HG03196 (cell line): ENCODE results near the gene GRPEL1.
"Not testable (repeated sequence)": the region's sequence is repeated elsewhere in the genome, so short reads cannot be mapped to it uniquely, and the experiment has no call there.

Experiments
- ATAC-seq: cut with Tn5 transposase; IDR thresholded peaks from one replicate; pipeline ENCODE4 v1.9.1; 2021; ENCODE audit not compliant: unreplicated experiment

The GRPEL1 gene

DNA sequence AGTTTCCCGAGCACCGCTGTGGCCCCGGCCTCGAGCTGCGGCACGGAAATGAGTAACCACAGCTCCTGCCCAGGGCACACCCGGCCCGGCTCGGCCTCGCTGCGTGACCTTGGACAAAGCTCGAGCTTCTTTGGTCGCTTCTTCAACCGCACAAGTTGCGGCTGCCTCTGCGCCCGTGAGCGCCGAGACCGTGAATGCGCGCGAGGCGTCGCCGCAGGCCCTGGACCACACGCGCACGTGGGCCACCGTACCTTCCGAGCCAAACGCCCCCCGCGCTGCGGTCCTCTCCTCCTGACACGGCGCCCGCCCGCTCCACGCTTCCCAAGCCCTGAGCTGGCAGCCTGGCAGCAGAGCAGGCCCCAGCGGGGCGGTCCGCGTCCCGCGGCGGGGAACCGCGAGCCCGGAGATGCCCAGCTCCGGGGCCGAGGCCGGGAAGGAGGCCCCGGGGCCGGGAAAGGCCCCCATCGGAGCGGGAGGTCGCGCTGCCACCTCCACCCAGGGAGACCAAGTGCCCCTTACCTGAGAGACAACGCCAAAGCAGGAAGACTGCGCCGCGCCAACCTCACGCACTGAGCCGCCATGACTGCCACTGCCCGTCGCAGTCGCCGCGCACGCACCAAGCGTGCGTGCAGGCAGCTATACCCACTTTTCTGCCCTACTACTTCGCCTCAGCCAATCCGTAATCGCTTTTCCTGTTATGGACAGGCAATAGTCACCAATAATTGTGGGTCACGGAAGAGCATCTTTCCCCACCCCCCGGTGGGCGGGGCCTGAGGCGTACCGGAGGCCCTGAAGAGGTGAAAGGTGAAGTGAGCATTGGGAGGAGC is at the start of gene GRPEL1:
Gene GRPEL1 (minus strand): TSS at position 613 of the 827 bp plus-strand sequence. CDS start 32 bp downstream, at position 581.
- ATAC-seq = peak; percentile 83

DNA sequence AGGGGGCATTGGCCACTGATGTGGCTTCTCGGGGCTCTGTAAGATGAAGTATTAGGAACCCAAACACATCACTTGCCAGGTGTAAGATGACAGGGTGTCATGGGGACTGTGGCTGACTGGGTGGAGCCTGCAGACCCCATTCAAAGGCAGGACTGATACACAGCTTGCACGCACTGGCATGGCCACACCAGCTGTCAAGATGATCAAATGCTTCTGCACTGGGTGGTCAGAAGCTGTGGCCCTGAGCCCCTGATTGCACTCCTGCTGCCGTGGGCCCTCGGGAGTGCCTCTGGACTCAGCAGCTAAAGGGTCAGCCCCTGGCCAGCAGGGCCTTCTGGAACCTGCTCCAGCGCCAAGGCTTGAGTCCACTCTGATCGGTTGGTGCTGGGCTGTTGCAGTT is 48.8 kb upstream of the GRPEL1 start:
- ATAC-seq = no peak

DNA sequence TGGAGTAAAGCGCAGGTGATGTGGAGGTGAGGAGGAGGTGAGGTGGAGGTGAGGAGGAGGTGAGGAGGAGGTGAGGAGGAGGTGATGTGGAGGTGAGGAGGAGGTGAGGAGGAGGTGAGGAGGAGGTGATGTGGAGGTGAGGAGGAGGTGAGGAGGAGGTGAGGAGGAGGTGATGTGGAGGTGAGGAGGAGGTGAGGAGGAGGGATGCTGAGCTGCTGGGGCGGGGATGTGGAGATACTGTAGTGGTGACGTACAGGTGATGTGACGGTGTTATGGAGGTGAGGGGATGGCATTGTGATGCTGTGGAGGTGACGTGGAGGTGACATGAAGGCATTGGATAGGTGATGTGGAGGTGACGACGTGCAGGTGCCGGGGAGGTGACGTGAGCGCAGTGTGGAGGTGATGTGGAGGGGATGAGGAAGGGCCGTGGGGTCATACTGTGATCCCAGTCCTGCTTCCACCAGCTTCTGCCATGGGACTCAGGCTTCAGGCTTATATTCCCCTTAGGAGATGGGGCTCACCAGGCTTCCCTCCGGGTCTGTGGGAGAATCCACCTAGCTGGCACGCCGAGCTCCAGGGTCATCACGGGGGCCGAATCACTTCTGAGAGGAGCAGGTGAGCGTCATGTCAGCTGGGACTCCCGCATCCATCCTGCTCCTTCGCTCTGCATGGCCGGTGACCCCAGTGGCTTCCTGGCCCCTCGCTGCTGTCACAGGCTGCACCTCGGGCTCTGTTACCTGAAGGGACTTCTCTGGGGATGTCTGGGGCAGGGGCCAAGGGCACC is 47.9 kb upstream of the GRPEL1 start:
- ATAC-seq = no peak

DNA sequence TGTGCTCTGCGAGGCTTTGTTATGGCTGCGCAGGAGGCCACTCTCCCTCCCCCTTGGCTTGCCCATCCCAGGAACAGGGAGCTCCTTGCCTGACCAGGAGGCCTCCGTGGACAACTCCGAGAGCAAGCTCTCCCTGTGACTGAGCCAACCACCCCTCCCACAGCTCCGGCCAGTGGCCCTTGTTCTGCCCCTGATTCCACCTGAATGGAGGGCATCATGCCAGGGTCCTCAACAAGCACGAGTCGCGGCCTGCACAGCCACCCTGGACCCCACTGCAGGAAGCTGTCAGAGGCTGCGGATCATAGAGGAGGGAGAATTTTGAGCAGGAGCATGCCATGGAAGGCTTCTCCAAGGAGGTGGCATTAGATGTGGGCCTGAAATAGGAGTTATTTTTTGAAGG is 44.8 kb upstream of the GRPEL1 start:
- no peak for ATAC-seq

DNA sequence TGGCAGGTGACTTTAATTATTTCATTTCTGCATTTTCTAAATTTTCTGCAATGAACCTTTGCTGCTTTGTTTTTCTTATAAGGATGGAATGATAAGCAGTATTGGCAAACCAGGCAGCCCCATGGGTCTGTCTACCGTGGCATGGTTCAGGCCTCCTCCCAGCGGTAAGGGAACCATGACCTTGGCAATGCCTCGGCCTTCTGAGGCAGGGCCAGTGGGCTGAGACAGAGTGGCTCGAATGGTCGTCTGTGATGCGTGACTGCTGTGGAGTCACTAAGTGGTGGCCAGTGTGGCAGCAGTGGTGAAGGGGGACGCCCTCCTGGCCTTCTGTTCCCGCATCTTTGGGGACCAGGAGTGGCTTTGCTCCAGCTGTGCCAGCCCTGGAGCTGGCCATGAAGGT is 43.6 kb upstream of the GRPEL1 start:
- no peak for ATAC-seq

DNA sequence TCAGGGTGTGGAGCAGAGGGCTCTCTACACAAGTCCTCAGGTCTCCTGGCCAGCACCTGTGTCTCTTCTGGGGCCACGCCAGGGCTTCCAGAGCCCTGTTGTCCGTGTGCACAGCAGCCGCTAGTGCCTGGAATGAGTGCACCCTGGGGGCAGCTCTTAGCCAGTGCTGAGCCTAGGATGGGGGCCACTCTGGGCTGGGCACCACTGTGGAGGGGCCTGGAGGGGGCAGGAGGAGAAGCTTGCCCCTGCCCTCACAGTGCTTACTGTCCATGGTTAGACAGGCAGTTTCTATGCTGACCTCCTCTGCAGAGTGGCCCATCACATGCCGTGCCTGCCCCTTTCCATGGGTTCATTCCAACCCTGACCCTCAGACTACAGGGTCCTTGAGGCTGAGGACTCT is 42.7 kb upstream of the GRPEL1 start:
- ATAC-seq = no peak

DNA sequence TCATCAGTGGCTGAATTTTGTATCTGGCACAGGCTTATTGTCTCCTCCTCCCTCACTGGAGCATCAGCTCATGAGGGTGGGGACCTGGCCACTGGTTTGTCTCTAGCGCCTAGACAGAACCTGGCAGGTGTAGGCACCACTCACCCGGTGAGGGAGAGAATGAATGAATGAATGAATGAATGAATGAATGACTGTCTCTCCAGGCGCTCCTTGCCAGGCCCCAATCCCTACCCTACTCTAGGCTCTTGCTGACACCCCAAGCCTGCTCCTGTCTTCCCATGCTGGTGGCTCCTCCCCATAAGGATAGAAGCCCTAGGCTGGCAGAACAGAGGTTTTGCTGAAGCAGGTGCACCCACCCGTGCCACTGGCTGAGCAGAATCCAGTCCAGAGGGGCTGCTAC is 41.3 kb upstream of the GRPEL1 start:
- no peak for ATAC-seq

DNA sequence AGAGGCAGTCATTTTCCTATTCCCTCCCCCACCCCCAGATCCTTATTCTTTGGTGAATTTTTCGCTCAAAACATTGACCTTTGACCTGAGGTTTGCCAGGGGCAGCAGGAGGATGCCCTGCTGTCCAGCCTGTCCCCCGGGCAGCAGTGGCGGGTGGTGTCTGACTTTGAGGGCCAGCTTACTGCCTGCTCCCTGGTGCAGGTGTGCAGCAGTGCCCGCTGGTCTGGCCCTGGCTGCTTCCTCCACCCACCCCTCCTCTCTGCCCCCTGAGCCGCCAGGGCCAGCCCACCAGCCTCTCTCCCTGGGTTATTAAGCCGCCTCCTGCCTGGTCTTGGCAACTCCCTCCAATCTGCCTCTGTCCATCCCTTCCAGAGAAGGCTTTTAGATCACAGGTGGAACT is 40.8 kb upstream of the GRPEL1 start:
- no peak for ATAC-seq

DNA sequence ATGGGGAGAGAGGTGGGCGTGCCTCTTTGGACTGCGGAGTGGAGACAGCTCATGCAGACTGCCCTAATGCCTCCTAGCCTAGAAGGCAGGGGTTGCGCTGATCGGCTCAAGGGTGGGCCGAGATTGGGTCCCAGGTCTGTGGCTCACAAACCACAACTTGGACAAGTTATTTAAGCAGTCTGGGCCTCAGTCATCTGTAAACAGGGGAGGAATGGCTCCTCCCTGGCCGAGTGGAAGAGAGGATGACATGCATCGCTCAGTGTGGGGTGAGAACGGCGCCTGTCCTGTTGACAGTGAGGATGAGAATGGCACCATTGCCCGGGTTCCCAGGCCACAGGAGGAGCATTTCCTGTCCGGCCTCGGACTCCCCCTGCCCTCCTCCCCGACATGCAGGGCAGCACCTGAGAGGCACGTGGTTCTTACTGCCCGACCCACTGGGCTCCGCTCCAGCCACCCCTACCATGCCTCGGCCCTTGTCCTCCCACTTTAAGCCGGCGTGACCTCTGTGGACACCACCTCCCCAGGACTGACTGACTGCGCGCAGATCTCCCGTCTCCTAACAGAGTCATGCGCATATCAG is 40.3 kb upstream of the GRPEL1 start:
- ATAC-seq = no peak

DNA sequence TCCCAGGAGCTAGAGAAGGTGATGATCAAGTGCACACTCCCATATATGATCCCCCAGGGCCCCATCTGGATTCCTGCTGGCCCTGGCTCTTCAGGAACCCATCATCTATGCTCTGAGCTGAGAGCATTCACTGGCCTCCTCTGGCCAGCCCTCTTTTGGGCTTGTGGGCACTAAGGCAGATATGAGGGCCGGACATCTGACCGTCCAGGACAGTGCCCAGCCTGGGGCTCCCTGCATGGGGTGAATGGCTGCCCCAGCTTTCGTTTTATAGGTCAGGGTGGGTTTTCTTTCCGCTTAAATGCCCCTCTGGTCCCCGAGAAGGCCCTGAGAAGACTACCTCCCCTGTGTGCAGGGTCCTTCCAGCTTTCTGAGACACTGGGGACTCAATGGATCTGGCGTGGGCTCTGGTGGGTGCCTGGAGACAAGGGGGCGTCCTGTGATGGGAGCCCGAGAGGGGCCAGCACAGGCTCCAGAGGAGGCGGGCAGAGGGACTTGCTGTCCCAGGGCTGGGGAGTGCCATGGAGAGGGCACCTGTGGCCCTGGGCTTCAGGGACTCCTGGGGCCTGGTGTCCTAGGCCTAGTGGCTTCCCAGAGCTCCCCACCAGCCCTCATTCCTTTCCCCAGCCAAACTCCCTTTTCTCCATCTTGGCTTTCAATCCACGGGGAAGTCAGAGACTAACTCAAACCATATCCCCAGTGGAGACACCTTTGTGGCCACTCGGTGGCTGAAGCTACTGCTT is 39.5 kb upstream of the GRPEL1 start:
- no peak for ATAC-seq

DNA sequence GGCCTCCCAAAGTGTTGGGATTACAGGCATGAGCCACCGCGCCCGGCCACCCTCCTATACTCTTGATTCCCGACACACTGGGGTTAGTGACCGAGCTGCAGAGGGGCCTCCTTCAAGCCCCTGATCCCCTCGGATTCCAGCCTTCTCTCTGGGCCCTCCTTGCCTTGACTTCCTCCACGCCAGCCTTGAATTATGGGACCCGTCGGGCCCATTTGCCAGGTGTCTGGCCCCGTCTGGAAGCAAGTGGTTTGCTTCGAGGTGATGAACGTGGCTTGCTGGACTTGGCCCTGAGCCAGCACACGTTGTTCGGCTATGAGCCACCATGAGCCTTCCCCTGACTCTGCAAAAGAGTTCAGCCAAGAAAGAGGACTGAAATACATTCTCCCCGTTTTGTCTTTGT is 37.4 kb upstream of the GRPEL1 start:
- no peak for ATAC-seq

DNA sequence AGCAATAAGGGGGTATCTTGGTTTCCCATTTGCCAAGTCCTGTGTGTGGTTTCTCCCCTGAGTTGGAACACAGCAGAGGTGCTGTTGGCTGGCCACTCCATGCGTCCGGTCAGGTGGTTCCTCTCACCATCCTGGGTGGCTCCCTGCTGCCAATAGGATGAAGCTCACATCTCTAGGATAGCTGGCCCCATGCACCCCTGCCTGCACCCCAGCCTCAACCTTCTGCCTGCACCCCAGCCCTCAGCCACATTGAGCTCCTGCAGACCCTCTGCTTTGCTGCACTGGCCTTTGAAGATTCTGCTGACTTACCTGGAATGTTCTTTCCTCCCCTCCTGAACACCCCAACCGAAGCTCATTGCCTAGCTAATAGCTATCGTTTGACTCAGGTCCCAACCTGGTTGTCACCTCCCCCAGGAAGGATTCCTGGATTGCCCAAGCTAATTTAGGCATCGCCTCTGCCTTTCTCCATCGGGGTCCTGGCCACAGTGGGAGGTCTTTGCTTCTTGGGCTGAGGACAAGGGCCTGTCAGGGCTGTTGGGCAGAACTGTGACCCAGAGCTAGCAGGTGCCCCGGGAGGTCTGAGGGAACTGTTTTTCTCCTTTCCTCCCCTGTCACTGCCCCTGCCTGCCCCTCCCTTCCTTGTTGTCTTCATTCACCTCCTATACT is 36.6 kb upstream of the GRPEL1 start:
- ATAC-seq = no peak

DNA sequence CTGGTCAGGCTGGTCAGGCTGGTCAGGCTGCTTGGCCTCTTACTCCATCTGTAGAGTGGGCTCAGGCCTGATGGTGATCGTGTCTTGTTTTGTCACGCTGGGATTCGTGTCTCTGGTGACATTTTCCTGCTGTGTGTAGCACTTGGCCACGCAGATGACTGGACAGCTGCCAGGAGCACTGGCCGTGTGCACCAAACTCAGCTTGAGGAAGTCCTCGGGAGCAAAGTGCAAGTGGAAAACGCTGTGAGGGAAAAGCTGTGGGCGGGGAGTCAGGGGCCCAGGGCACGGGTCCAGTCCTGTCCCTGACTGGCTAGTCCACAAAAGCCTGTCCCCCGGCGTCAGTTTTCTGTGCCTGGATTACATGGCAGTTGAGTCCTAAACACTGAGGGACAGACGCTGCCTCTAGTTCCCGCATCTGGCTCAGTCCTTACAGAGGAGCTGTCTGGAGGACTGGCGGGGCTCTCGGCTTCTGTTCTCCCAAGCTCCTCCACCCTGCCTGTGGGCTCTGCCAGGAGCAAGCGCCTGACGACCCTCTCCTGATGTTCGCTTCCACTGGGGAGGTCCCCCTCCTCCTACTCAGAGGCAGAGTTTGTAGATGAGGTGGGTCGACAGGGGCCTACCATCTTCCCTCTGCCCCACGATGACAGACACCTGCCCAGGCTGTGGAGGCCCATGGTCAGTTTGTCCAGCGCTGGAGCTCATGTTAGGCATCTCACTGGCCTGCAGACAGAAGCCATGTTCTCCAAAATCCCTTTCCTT is 35.9 kb upstream of the GRPEL1 start:
- no peak for ATAC-seq

DNA sequence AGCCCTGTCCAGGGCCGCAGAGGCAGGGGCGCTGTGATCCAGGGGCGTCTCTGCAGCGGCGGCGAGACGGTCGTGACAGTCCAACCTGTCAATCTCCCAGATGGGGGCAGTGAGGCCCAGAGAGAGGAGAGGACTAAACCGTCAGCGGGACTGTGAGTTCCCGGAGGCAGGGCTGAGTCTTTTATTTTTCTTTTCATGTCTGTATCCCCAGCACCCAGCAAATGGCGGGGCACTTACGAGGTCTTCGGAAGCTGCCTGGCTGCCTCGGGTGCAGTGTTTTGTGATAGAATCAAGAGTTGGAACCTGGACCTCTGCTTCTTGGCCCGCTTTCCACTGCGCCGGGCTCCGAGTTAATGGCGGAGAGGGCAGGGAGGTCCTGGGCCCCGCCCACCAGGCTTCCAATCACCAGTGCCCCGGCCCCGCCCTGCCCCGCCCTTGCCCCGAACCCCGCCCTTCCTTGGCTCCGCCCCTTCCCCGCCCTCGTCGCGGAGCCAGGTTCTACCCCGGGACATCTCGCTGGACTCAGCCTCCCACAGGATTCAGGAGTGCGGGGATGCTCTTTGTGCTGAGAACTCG is 35.3 kb upstream of the GRPEL1 start:
- peak; percentile 72 for ATAC-seq

DNA sequence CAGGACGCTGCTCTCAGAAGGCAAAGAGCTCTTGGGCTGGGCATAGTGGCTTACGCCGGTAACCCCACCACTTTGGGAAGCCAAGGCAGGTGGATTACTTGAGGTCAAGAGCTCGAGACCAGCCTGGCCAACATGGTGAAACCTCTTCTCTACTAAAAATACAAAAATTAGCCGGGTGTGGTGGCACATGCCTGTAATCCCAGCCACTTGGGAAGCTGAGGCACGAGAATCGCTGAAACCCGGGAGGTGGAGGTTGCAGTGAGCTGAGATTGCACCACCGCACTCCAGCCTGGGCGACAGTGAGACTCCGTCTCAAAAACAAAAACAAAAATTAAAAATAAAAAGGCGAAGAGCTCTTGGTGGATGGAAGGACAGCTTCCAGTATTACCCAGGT is 34.6 kb upstream of the GRPEL1 start:
- ATAC-seq = not testable (repeated sequence)

DNA sequence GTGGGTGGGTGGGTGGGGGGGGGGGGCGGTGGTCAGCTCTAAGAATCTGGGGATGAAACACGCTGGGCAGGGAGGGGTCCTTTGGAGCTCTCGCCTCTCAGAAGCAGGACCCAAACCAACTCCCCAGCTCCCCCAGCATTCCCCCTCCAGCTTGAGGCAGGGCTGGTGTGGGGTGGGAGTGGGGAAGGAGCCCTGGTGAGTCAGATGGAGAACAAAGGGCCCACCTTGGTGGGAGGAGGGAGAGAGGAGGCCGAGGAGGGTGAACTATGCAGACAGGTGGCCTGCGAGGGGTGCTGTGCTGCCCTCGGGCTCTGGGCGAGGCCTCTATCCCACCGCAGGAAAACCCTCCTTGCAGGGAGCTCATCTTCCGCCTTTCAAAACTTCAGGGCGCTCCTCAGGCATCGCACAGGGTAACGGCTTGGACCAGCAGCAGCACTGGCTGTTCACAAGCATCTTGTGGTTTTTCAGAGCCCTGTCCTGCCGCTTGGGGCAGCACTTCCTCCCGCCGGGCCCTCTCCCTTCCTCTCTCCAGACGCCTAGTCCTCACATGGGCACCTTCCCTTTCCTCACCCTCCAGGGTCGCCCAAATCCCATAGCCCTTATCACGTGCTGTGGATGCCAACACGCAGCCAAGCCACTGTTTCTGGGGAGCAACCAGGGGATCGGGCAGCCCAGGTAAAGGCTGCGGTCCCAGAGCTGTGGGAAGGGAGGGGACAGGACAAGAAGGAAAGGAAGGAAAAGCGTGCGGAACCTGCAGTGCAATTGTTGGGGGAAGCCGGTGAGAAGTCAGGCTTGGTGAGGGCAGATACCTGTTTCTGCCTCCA is 34.0 kb upstream of the GRPEL1 start:
- ATAC-seq = peak; percentile 87

DNA sequence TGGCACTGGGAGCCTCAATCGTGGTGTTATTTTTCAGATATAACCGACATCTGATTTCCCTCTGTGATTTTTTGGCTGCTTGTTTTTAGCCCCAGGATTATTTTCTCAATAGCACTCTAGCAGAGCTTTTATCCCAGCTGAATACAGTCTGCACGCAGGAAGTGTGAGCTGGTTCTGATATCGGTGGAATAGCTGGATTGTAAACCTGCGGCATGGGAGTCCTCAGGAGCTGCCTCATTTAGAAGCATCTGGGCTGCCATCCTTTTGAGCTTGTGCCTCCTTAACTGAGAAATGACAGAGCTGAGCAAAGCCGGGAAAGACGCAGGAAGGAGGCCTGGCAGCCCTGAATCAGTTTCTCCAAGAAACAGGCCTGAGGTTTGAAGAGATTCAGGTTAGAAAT is 28.4 kb upstream of the GRPEL1 start:
- ATAC-seq = no peak

DNA sequence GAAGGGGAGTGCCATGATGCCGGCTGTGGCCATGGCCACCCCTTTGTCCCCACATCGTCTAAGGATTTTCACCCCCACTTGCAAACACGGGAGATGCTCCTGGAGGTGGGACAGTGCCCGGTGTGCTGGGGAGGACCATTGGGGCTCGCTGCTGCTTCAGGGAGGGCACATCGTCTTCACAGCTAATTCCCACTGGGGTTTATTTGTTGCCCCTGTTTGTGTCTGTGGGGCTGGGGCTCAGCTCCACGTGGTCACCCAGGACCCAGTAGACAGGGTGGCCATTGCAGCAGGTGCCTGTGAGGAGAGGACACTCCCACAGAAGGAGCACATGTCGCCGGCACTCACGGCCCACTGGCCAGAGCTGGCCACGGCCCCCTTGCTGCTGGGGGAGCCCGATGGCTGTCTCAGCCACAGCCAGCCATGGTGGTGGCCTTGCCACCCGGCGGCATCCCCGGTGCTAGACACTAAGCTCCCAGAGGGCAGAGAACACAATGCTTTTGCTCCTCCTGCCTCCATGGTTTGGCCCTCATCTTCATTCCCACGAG is 27.8 kb upstream of the GRPEL1 start:
- ATAC-seq = no peak

DNA sequence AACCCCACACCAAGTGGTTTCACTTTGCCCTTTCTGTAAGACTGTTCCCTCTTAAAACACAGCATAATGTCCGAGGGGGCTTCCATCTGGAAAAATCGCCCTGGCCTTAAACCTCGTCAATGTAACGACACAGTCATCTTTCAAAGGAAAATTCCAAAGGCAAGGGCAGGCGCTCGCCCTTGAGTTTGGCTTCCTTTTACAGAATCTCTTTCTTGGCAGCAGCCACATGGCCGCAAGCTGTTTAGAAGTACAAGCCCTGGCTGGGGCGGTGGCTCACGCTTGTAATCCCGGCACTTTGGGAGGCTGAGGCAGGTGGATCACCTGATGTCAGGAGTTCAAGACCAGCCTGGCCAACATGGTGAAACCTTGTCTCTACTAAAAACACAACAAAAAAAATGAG is 27.1 kb upstream of the GRPEL1 start:
- no peak for ATAC-seq
